ENCODE data around the gene DDX28. TPM values are rescaled to one million over a fixed set of nuclear protein-coding genes. Genes with fewer than 3 reads are reported as not detected.
A peak's percentile ranks its signal among the peaks of the same experiment; 100 is the strongest.

Gene DDX28
- total and polyA plus RNA-seq, 10 of the 15 experiments (the other 5 are each of a cell fraction or from before 2014, with no cell fraction given), result 3.6 to 40.4 (median 20.0) TPM

- ChIA-PET RAD21 (ENCODE audit: unreplicated experiment) (interaction anchor here (0.6 to 9.8 kb wide), 8 partner anchors 9 to 188 kb away, joined by 3 to 105 read pairs (median 4); partner anchors contain the start of gene NFATC3), POLR2A (interaction anchor here (0.7 to 8.8 kb wide), 5 partner anchors 9 to 175 kb away, joined by 3 to 135 read pairs (median 4); partner anchors contain the start of genes NFATC3 and PLA2G15), CTCF (interaction anchor here (0.7 to 8.2 kb wide), 17 partner anchors 9 to 226 kb away, joined by 3 to 109 read pairs (median 4); partner anchors contain the start of gene NFATC3), SMC1A (ENCODE audit: uncharacterized antibody, unreplicated experiment) (interaction anchor here (0.6 to 3.7 kb wide), 12 partner anchors 9 to 194 kb away, joined by 3 to 25 read pairs (median 5); partner anchors contain the start of genes NFATC3 and SLC7A6)
- Histone ChIP-seq H3K27me3 (replicated peaks in 1 of 2; ENCODE audit: control insufficient read depth in 2 of 2, insufficient read depth in 2 of 2, low read length in 1 of 2) (no peaks in the 10 kb centered on the region), H3K4me3 (no peak overlapping the region), H3K9me3 (replicated peaks; ENCODE audit: control insufficient read depth, insufficient read depth, low read length) (no peaks in the 10 kb centered on the region), H3K4me1 (ENCODE audit: control insufficient read depth, insufficient read depth, low read length) (peaks cover 36% of the 10 kb centered on the region), H3K27ac (ENCODE audit: control insufficient read depth, insufficient read depth) (peak overlapping the region; percentile 42), H3K79me2 (ENCODE audit: control insufficient read depth, insufficient read depth, low read length) (no peaks in the 10 kb centered on the region), H3K36me3 (ENCODE audit: control insufficient read depth in 2 of 2, insufficient read depth in 2 of 2, low read length in 1 of 2) (peaks cover 21 to 32% of the 10 kb centered on the region in 2 experiments; a peak in 3 of 4 replicates), H2AFZ (ENCODE audit: control insufficient read depth, low read depth, low read length) (no peak overlapping the region), H3K9ac (ENCODE audit: control insufficient read depth, insufficient read depth, low read length) (no peak overlapping the region), H3K4me2 (ENCODE audit: control insufficient read depth, insufficient read depth) (0 out of 2 replicates have a peak overlapping the region, but pooled peaks have one; percentile 13), H4K20me1 (ENCODE audit: control insufficient read depth, insufficient read depth) (no peaks in the 10 kb centered on the region)
- DNase-seq (ENCODE audit: low read depth, low spot score), result no peak
- ATAC-seq, result peak; percentile 40
- FAIRE-seq, result no peak
- WGBS (ENCODE audit: insufficient coverage, insufficient replicate concordance, low lambda C conversion rate, missing lambda C conversion rate), result 5% methylated on average over 2 of the region's 2 CpGs
- in situ Hi-C loops (cut with MboI), result no loop called here
- TF ChIP-seq, protein P1, sequence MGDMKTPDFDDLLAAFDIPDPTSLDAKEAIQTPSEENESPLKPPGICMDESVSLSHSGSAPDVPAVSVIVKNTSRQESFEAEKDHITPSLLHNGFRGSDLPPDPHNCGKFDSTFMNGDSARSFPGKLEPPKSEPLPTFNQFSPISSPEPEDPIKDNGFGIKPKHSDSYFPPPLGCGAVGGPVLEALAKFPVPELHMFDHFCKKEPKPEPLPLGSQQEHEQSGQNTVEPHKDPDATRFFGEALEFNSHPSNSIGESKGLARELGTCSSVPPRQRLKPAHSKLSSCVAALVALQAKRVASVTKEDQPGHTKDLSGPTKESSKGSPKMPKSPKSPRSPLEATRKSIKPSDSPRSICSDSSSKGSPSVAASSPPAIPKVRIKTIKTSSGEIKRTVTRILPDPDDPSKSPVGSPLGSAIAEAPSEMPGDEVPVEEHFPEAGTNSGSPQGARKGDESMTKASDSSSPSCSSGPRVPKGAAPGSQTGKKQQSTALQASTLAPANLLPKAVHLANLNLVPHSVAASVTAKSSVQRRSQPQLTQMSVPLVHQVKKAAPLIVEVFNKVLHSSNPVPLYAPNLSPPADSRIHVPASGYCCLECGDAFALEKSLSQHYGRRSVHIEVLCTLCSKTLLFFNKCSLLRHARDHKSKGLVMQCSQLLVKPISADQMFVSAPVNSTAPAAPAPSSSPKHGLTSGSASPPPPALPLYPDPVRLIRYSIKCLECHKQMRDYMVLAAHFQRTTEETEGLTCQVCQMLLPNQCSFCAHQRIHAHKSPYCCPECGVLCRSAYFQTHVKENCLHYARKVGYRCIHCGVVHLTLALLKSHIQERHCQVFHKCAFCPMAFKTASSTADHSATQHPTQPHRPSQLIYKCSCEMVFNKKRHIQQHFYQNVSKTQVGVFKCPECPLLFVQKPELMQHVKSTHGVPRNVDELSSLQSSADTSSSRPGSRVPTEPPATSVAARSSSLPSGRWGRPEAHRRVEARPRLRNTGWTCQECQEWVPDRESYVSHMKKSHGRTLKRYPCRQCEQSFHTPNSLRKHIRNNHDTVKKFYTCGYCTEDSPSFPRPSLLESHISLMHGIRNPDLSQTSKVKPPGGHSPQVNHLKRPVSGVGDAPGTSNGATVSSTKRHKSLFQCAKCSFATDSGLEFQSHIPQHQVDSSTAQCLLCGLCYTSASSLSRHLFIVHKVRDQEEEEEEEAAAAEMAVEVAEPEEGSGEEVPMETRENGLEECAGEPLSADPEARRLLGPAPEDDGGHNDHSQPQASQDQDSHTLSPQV (IDR thresholded peaks at IDR 0.05), result no peak
- TF ChIP-seq BHLHE40 (IDR thresholded peaks at IDR 0.05; ENCODE audit: borderline replicate concordance in 1 of 2, low read depth in 2 of 2, low read length in 1 of 2) (no peak), RELA (IDR thresholded peaks at IDR 0.05; ENCODE audit: borderline replicate concordance, partially characterized antibody) (no peak), SRF (IDR thresholded peaks at IDR 0.05; ENCODE audit: low read depth in 2 of 2, low read length in 2 of 2) (no peak), SIN3A (IDR thresholded peaks at IDR 0.05; ENCODE audit: low read depth, low read length) (no peak), ZNF207 (IDR thresholded peaks at IDR 0.05; ENCODE audit: borderline replicate concordance) (no peak), HCFC1 (IDR thresholded peaks at IDR 0.05; ENCODE audit: low read length) (no peak), EZH2 (IDR thresholded peaks at IDR 0.05; ENCODE audit: borderline replicate concordance, control insufficient read depth, low read depth, low read length) (no peak), ESRRA (IDR thresholded peaks at IDR 0.05; ENCODE audit: low read length) (no peak), KDM1A (IDR thresholded peaks at IDR 0.05; ENCODE audit: borderline replicate concordance) (no peak), RAD51 (IDR thresholded peaks at IDR 0.05) (no peak), SREBF2 (IDR thresholded peaks at IDR 0.05; ENCODE audit: low read length) (no peak)
- intact Hi-C loops (cut with micrococcal nuclease; ENCODE audit: unreplicated experiment), result no loop called here
- BruUV-seq (replicated peaks), result no TSS peak
Observed at GRCh38 chr16:68070249-68070730, 47.3 kb upstream of the DDX28 start.

Data from GM12878 (cell line).